GM23338 (cell line): Measurements from ENCODE around the gene C10orf105. TPM values are rescaled to one million over a fixed set of nuclear protein-coding genes. Genes with fewer than 3 reads are reported as not detected.

Experiments
- ATAC-seq: fragments of 200-7000 bp; cut with Tn5 transposase; 3 replicates; pipeline ENCODE4 v1.9.1; 2020
- DNase-seq: peaks from one replicate; pipeline ENCODE4 v3.0.0-alpha.2; 2015; ENCODE audit warnings: low spot score
- H2AFZ ChIP-seq: fragments of 200-600 bp; sonication (generic); 2 replicates; pipeline ENCODE4 v1.8.0; 2016; ENCODE audit warnings: antibody characterized with exemption, mild to moderate bottlenecking, moderate library complexity
- H3F3A ChIP-seq: fragments of 200-600 bp; sonication (generic); replicated peaks from 2 replicates; pipeline ENCODE4 v1.8.0; 2017; ENCODE audit warnings: antibody characterized with exemption, mixed run types, low read depth
- H3K27ac ChIP-seq: fragments of 200-600 bp; sonication (generic); 2 replicates; pipeline ENCODE4 v1.6.1; 2016; ENCODE audit warnings: low read depth
- H3K27me3 ChIP-seq: fragments of 200-600 bp; sonication (generic); 2 replicates; pipeline ENCODE4 v1.8.0; 2016; ENCODE audit warnings: mild to moderate bottlenecking, mixed run types, moderate library complexity; ENCODE audit not compliant: insufficient read depth
- H3K36me3 ChIP-seq: fragments of 200-600 bp; sonication (generic); 2 replicates; pipeline ENCODE4 v1.8.0; 2016; ENCODE audit warnings: mild to moderate bottlenecking; ENCODE audit not compliant: insufficient read depth
- H3K4me1 ChIP-seq: fragments of 200-600 bp; sonication (generic); 2 replicates; pipeline ENCODE4 v1.8.0; 2016; ENCODE audit warnings: mild to moderate bottlenecking, moderate library complexity; ENCODE audit not compliant: insufficient read depth
- H3K4me2 ChIP-seq: fragments of 200-600 bp; sonication (generic); 2 replicates; pipeline ENCODE4 v1.7.1; 2017; ENCODE audit warnings: mixed run types
- H3K4me3 ChIP-seq: fragments of 200-600 bp; sonication (generic); 2 replicates; pipeline ENCODE4 v1.6.1; 2016; ENCODE audit warnings: mixed run types
- H3K79me2 ChIP-seq: fragments of 200-600 bp; sonication (generic); replicated peaks from 2 replicates; pipeline ENCODE4 v1.8.0; 2017; ENCODE audit warnings: mild to moderate bottlenecking; ENCODE audit not compliant: insufficient read depth
- H3K9me2 ChIP-seq: fragments of 200-600 bp; sonication (generic); 2 replicates; pipeline ENCODE4 v1.8.0; 2017; ENCODE audit not compliant: insufficient read depth
- H4K20me1 ChIP-seq: fragments of 200-600 bp; sonication (generic); replicated peaks from 2 replicates; pipeline ENCODE4 v1.8.0; 2017; ENCODE audit warnings: mild to moderate bottlenecking; ENCODE audit not compliant: insufficient read depth
- H3K27ac Mint-ChIP-seq: 2 replicates; pipeline ENCODE4 v1.8.0; 2020; ENCODE audit warnings: inconsistent platforms, mild to moderate bottlenecking, moderate library complexity, mixed read lengths
- H3K27me3 Mint-ChIP-seq: 3 replicates; pipeline ENCODE4 v1.8.0; 2022; ENCODE audit warnings: low read depth, mild to moderate bottlenecking, moderate library complexity, mixed read lengths, inconsistent platforms; ENCODE audit not compliant: insufficient read depth, poor library complexity
- H3K36me3 Mint-ChIP-seq: 3 replicates; pipeline ENCODE4 v1.8.0; 2021; ENCODE audit warnings: low read depth, mild to moderate bottlenecking, inconsistent platforms, moderate library complexity, mixed read lengths
- H3K4me1 Mint-ChIP-seq: 3 replicates; pipeline ENCODE4 v1.8.0; 2020; ENCODE audit warnings: mild to moderate bottlenecking, inconsistent platforms, mixed read lengths
- H3K4me3 Mint-ChIP-seq: 3 replicates; pipeline ENCODE4 v1.8.0; 2021; ENCODE audit warnings: moderate library complexity, mild to moderate bottlenecking, inconsistent platforms, mixed read lengths
- H3K9me3 Mint-ChIP-seq: 3 replicates; pipeline ENCODE4 v1.8.0; 2020; ENCODE audit warnings: moderate library complexity, mild to moderate bottlenecking, inconsistent platforms, mixed read lengths
- CREB1 ChIP-seq: fragments of 250-450 bp; sonication (Bioruptor Pico); IDR thresholded peaks from 2 replicates; pipeline ENCODE4 v1.5.0; 2020; ENCODE audit warnings: low read depth, mild to moderate bottlenecking, moderate library complexity
- ETS1 ChIP-seq: IDR thresholded peaks from 2 replicates; pipeline ENCODE4 v1.6.1; 2016; ENCODE audit warnings: antibody characterized with exemption
- EZH2 ChIP-seq: fragments of 200-600 bp; sonication (generic); IDR thresholded peaks from one replicate; pipeline ENCODE4 v1.8.0; 2017; ENCODE audit warnings: antibody characterized with exemption, mild to moderate bottlenecking, low read depth; ENCODE audit not compliant: unreplicated experiment
- EZH2phosphoT487 ChIP-seq: fragments of 200-600 bp; sonication (generic); IDR thresholded peaks from one replicate; pipeline ENCODE4 v1.8.1; 2018; ENCODE audit warnings: antibody characterized with exemption; ENCODE audit not compliant: unreplicated experiment
- JUNB ChIP-seq: IDR thresholded peaks from one replicate; pipeline ENCODE4 v1.6.1; 2016; ENCODE audit warnings: antibody characterized with exemption; ENCODE audit not compliant: unreplicated experiment
- POLR2AphosphoS5 ChIP-seq: IDR thresholded peaks from 2 replicates; pipeline ENCODE4 v1.6.1; 2016; ENCODE audit warnings: antibody characterized with exemption, low read depth
- STAT1 ChIP-seq: IDR thresholded peaks from one replicate; pipeline ENCODE4 v1.6.1; 2016; ENCODE audit warnings: antibody characterized with exemption; ENCODE audit not compliant: unreplicated experiment
- ZNF331 ChIP-seq: fragments of 250-450 bp; sonication (Bioruptor Pico); IDR thresholded peaks from 2 replicates; pipeline ENCODE4 v1.5.0; 2020; ENCODE audit warnings: low read depth, mild to moderate bottlenecking, moderate library complexity
- ZNF462 ChIP-seq: fragments of 250-450 bp; sonication (Bioruptor Pico); IDR thresholded peaks from 2 replicates; pipeline ENCODE4 v1.5.0; 2020; ENCODE audit warnings: mild to moderate bottlenecking, moderate library complexity
- polyA plus RNA-seq: library from polyadenylated mRNA; unstranded; fragments of >200 nt; fragmentation: Nextera tagmentation; extraction: Ambion mirVana; gene quantifications from 2 replicates; pipeline ENCODE4 v1.2.1, GENCODE V29; 2016
- total RNA-seq: library from RNA; depleted of rRNA; stranded (reverse); fragments of >200 nt; shearing (Covaris generic); gene quantifications from 2 replicates; pipeline ENCODE4 v1.2.3, GENCODE V29; 2014

C10orf105 gene
- total and polyA plus RNA-seq, 2 experiments from 2014 or later = 0.15 to 0.17 TPM

GRCh38 chr10:71665456-71665855 is 54.1 kb downstream of the C10orf105 start (continued):
- TF ChIP-seq ZNF462 (CRISPR knock-in tag) (no peak), ZNF331 (no peak), JUNB (no peak)

- Mint-ChIP-seq H3K27me3 (peaks cover 26% of the 10 kb centered on the region), H3K4me1 (peaks cover 52% of the 10 kb centered on the region), H3K27ac (no peak overlapping the region), H3K36me3 (0 out of 3 replicates have a peak, but pooled peaks cover 3% of the 10 kb centered on the region), H3K4me3 (no peak overlapping the region), H3K9me3 (0 out of 3 replicates have a peak, but pooled peaks cover 3% of the 10 kb centered on the region)
- no peak for ATAC-seq
- no peaks in the 10 kb centered on the region for H3F3A ChIP-seq
- no peak overlapping the region for H2AFZ ChIP-seq
- no peaks in the 10 kb centered on the region for H3K36me3 ChIP-seq
- no peak overlapping the region for H3K4me2 ChIP-seq
- no peaks in the 10 kb centered on the region for H3K79me2 ChIP-seq
- H3K4me1 ChIP-seq = peaks cover 9% of the 10 kb centered on the region
- H3K9me2 ChIP-seq = no peaks in the 10 kb centered on the region
- no peak overlapping the region for H3K4me3 ChIP-seq
- no peak overlapping the region for H3K27ac ChIP-seq
- H3K27me3 ChIP-seq = peaks cover 8% of the 10 kb centered on the region
- DNase-seq = no peak
- H4K20me1 ChIP-seq = no peaks in the 10 kb centered on the region
- TF ChIP-seq ZNF462 (CRISPR knock-in tag) (no peak), EZH2phosphoT487 (no peak), ETS1 (no peak), CREB1 (no peak), POLR2AphosphoS5 (no peak), EZH2 (no peak), STAT1 (no peak)
Measured at GRCh38 chr10:71664585-71664984, 55.0 kb downstream of the C10orf105 start.
